HG03280 (cell line): ENCODE data around the gene CLASP2.
"Not testable (repeated sequence)": the region's sequence is repeated elsewhere in the genome, so short reads cannot be mapped to it uniquely, and the experiment has no call there.

ENCODE experiments used
- ATAC-seq: cut with Tn5 transposase; IDR thresholded peaks from one replicate; pipeline ENCODE4 v1.9.1; 2021; ENCODE audit warnings: mild to moderate bottlenecking, moderate library complexity; ENCODE audit not compliant: unreplicated experiment

The CLASP2 gene

DNA sequence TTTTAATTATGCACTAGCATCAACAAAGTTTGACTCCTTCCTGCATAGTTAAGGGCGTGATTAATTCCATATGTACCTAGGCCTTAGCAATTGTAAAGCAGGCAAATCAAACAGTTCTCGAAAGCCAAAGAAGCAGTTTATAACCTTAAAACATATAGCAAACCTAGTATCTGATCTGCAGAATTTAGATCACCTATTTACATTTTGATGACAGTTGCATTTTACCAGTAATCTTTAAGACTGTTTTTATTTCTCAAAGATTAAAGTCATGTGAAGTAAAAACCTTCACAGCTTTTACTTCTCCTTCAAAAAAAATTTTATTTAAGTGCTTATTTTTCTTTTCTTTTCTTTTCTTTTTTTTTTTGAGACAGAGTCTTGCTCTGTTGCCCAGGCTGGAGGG, 257.0 kb downstream of the CLASP2 start:
- ATAC-seq, result no peak

DNA sequence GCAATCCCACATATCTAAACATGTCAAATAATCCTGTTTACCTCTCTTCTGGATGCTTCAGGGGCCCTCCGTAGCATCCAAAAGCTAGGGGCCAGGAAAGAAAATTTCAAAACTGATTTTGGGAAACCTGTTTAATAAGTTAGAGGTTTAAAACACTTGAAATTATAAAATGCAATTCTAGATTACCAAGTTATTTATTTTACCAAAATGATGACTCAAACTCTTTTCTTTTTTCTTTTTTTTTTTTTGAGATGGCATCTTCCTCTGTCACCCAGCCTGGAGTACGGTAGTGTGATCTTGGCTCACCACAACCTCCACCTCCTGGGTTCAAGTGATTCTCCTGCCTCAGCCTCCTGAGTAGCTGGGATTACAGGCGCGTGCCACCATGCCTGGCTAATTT, 258.5 kb downstream of the CLASP2 start:
- not testable (repeated sequence) for ATAC-seq

DNA sequence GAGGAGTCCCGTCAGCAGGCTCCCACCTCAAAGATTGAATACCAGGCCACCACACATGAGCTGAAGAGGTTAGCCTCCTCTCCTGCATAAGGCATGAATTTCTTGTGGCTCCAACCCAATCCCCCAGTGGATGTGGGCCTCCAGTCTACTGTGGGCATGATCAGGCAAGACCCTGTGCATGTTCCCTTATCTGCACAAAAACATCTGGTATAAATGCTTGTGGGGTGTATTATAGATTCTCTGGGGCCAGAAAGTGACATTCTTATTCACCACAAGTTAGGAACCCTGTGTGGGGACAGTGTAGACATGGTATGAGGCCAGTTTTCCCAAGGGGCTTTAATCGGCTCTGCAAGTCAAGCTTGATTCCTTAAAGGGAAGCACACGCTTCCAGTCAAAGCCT, 259.6 kb downstream of the CLASP2 start:
- no peak for ATAC-seq

DNA sequence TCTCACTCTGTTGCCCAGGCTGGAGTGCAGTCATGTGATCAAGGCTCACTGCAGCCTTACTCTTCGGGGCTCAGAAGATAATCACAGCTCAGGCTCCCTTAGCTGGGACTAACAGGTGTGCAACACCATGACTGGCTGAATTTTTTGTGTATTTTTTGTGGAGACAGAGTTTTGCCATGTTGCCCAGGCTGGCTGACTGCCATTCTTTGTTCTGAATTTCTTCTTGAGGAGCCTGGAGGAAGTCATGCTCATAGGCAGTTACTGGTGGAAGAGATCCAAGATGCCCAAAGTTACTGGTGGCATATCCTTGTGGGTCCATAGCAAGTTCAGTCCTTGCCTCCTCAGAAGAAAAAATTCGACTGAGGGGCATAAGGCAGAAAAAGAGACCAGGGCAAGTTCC, 261.3 kb downstream of the CLASP2 start:
- no peak for ATAC-seq

DNA sequence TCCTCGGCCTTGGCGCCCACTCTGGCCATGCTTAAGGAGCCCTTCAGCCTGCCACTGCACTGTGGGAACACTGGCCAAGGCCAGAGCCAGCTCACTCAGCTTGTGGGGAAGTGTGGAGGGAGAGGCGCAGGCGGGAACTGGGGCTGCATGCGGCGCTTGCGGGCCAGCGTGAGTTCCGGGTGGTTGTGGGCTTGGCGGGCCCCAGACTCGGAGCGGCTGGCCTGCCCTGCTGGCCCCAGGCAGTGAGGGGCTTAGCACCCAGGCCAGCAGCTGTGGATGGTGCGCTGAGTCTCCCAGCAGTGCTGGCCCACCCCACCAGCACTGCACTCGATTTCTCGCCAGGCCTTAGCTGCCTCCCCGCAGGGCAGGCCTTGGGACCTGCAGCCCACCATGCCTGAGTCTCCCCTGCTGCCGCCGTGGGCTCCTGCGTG, 264.7 kb downstream of the CLASP2 start:
- ATAC-seq, result no peak

DNA sequence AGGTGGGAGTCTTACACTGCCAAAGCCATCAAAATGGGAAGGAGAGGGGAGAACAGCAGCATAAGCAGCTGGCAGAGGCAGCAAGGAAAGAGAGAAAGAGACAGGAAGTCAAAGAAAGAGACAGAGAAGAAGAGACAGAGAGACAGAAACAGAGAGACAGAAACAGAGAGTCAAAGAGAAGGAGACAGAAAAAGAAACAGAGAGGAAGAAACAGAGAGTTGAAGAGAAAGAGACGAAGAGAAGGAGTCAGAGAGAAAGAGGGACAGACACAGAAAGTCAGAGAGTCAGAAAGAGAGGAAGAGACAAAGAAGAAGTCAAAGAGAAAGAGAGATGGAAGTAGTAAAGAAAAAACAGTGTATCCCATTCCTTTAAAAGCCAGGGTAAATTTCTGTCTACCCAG, 266.1 kb downstream of the CLASP2 start:
- ATAC-seq, result not testable (repeated sequence)

DNA sequence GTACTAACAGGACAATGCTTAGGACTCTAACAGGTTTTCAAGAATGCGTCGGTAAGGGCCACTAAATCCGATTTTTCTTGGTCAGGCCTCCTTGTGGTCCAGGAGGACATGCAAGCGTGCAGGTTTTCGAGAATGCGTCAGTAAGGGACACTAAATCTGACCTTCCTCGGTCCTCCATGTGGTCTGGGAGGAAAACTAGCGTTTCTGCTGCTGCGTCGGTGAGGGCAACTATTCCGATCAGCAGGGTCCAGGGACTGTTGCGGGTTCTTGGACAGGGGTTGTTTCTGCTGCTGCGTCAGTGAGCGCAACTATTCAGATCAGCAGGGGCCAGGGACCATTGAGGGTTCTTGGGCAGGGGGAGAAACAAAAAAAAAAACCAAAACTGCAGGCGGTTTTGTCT, 270.1 kb downstream of the CLASP2 start:
- no peak for ATAC-seq

DNA sequence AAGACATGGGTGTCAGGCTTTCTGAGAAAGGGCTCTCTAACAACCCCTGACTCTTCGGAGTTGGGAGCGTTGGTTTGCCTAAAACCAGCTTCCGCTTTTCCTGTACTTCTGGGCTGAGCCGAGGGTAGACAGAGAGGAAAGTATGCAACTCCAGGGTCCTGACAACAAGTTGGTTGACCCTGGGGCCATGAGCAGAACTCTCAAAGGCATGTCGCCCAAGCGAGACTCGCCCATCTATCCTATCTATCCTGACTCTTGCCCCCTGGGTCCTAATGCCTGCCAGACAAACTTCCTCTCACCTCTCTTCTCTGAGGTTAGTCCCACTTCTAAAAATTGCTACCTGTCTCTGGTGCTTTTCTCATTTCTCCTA, 270.8 kb downstream of the CLASP2 start:
- not testable (repeated sequence) for ATAC-seq
